GM12801 (cell line): Measurements from ENCODE around the gene YWHAG.

ENCODE experiments used
- TF ChIP-seq, protein P1 (sequence below): IDR thresholded peaks from one replicate; pipeline ENCODE4 v1.5.1; 2011; ENCODE audit warnings: control low read depth; ENCODE audit not compliant: insufficient read length; ENCODE audit errors: extremely low read depth

YWHAG gene

GRCh38 chr7:76285604-76286374 is 73.0 kb downstream of the YWHAG start:
- TF ChIP-seq, protein P1, sequence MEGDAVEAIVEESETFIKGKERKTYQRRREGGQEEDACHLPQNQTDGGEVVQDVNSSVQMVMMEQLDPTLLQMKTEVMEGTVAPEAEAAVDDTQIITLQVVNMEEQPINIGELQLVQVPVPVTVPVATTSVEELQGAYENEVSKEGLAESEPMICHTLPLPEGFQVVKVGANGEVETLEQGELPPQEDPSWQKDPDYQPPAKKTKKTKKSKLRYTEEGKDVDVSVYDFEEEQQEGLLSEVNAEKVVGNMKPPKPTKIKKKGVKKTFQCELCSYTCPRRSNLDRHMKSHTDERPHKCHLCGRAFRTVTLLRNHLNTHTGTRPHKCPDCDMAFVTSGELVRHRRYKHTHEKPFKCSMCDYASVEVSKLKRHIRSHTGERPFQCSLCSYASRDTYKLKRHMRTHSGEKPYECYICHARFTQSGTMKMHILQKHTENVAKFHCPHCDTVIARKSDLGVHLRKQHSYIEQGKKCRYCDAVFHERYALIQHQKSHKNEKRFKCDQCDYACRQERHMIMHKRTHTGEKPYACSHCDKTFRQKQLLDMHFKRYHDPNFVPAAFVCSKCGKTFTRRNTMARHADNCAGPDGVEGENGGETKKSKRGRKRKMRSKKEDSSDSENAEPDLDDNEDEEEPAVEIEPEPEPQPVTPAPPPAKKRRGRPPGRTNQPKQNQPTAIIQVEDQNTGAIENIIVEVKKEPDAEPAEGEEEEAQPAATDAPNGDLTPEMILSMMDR, result no peak

GRCh38 chr7:76283254-76284159 is 75.3 kb downstream of the YWHAG start:
- TF ChIP-seq, protein P1, result no peak

- TF ChIP-seq, protein P1, result no peak
These were observed 76.2 kb downstream of the YWHAG start for GRCh38 chr7:76282344-76283253.

DNA sequence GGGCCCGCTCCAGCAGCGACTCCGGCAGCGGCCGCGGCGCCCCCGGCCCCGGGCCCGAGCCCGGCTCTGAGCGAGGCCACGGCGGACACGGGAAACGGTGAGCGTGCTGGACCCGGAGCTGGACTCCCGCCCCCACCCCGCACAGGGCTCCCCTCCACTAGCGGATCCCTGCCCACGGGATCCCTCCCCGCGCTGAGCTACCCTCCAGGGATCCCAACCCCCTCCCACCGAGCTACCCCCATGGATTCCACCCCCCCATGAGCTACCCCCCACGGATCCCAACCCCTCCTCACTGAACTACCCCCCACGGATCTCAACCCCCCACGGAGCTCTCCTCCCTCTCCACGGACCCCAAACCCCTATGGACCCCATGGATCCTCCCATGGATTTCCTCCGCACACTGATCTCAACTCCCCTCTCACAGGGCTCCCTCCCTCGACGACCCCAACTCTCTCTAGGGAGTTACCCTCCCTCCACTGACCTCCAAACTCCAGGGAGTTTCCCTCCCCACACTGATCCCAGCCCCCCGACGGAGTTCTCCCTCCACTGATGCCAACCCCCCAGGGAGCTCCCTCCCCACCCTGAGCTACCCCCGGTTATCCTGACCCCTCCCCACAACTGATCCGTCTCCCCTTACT is 77.0 kb downstream of the YWHAG start:
- TF ChIP-seq, protein P1, result no peak

DNA sequence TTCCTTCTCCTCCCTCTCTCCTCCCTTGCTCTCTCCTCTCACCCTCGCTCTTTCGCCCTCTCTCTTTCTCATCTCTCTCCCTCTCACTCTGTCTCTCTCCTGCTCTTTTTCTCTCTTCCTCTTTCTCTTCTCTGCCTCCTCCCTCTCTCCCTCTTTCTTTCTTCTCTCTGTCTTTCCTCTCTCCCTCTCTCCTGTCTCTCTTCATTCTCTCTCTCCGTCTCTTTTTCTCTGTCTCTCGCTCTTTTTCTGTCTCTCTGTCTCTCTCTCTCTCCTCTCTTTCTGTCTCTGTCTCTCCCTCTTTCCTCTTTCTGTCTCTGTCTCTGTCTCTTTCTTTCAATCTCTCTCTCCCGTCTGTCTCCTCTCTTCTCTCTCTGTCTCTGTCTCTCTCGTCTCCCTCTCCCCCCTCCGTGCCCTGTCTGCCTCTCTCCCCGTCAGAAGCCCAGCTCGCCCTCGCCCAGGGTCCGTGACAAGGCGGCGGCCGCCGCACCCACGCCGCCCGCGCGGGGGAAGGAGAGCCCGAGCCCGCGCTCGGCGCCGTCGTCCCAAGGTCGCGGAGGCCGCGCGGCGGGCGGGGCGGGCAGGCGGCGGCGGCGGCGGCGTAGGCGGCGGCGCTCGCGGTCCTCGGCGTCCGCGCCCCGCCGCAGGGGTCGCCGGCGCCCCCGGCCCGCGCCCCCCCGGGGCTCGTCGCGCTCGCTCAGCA is 77.6 kb downstream of the YWHAG start:
- TF ChIP-seq, protein P1, result no peak

GRCh38 chr7:76280408-76280807 is 78.4 kb downstream of the YWHAG start:
- TF ChIP-seq, protein P1, result no peak
